IMR-90 (cell line): ENCODE measurements around the gene ICAM1. TPM values are rescaled to one million over a fixed set of nuclear protein-coding genes. Genes with fewer than 3 reads are reported as not detected.

Experiments
- ATAC-seq: fragments of 200-7000 bp; cut with Tn5 transposase; 2 replicates; pipeline ENCODE4 v1.9.1; 2020; ENCODE audit warnings: low read depth, mild to moderate bottlenecking, moderate library complexity
- BruUV-seq: library from RNA; stranded (reverse); fragments of 400-500 nt; replicated peaks from 2 replicates; lab custom pipeline; 2021; lab: Mats Ljungman, UMichigan
- CTCF ChIA-PET: fragments of 300-600 bp; formaldehyde crosslinking; extraction: SDS; loops from one replicate; lab custom pipeline; 2021; ENCODE audit warnings: antibody characterized with exemption; lab: Yijun Ruan, JAX
- POLR2A ChIA-PET: fragments of 300-600 bp; sonication (Branson Sonifier 250); formaldehyde crosslinking; loops from one replicate; lab custom pipeline; 2022; ENCODE audit warnings: antibody characterized with exemption; ENCODE audit not compliant: unreplicated experiment; lab: Charles Lee
- DNase-seq: peaks from one replicate; pipeline ENCODE4 v3.0.0; 2013
- H2AFZ ChIP-seq: replicated peaks from 2 replicates; pipeline ENCODE3; 2013; ENCODE audit warnings: low read length, mild to moderate bottlenecking; ENCODE audit not compliant: poor library complexity
- H2AK5ac ChIP-seq: 2 replicates; pipeline ENCODE4 v1.6.1; 2013; ENCODE audit warnings: low read depth, low read length, inconsistent platforms
- H2AK9ac ChIP-seq: replicated peaks from 2 replicates; pipeline ENCODE3; 2013; ENCODE audit warnings: mild to moderate bottlenecking, low read depth, low read length, moderate library complexity; ENCODE audit not compliant: poor library complexity
- H2BK120ac ChIP-seq: 2 replicates; pipeline ENCODE4 v1.6.1; 2013; ENCODE audit warnings: low read depth, low read length, inconsistent platforms
- H2BK15ac ChIP-seq: 3 replicates; pipeline ENCODE4 v1.6.1; 2013; ENCODE audit warnings: low read depth, low read length, inconsistent platforms
- H2BK20ac ChIP-seq: 2 replicates; pipeline ENCODE4 v1.6.1; 2013; ENCODE audit warnings: low read depth, mild to moderate bottlenecking, inconsistent platforms, low read length, moderate library complexity
- H2BK5ac ChIP-seq: 2 replicates; pipeline ENCODE4 v1.6.1; 2013; ENCODE audit warnings: mild to moderate bottlenecking, low read depth, low read length, inconsistent platforms; ENCODE audit not compliant: poor library complexity, severe bottlenecking
- H3K14ac ChIP-seq: replicated peaks from 2 replicates; pipeline ENCODE4 v1.6.1; 2013; ENCODE audit warnings: low read depth, low read length, inconsistent platforms
- H3K18ac ChIP-seq: 2 replicates; pipeline ENCODE4 v1.6.1; 2013; ENCODE audit warnings: low read depth, low read length, control low read depth
- H3K23ac ChIP-seq: 2 replicates; pipeline ENCODE4 v1.6.1; 2013; ENCODE audit warnings: low read depth, low read length, inconsistent platforms
- H3K27ac ChIP-seq: 2 replicates; pipeline ENCODE4 v1.5.1; 2013; ENCODE audit warnings: mild to moderate bottlenecking, control low read depth, low read length; ENCODE audit not compliant: insufficient read depth
- H3K27me3 ChIP-seq: 2 replicates; pipeline ENCODE4 v1.6.1; 2013; ENCODE audit warnings: low read length; ENCODE audit not compliant: control insufficient read depth, insufficient read depth
- H3K36me3 ChIP-seq: 2 replicates; pipeline ENCODE4 v1.6.1; 2013; ENCODE audit warnings: low read length, mixed read lengths; ENCODE audit not compliant: control insufficient read depth, insufficient read depth
- H3K4ac ChIP-seq: 2 replicates; pipeline ENCODE4 v1.6.1; 2013; ENCODE audit warnings: low read depth, low read length, inconsistent platforms
- H3K4me1 ChIP-seq: 2 replicates; pipeline ENCODE4 v1.6.1; 2013; ENCODE audit warnings: low read length, mixed read lengths; ENCODE audit not compliant: control insufficient read depth, insufficient read depth
- H3K4me2 ChIP-seq: 2 replicates; pipeline ENCODE4 v1.6.1; 2013; ENCODE audit warnings: low read depth, mild to moderate bottlenecking, control low read depth, low read length, moderate library complexity
- H3K4me3 ChIP-seq: 2 replicates; pipeline ENCODE4 v1.5.1; 2013; ENCODE audit warnings: low read depth, mild to moderate bottlenecking, control low read depth, low read length, moderate library complexity; ENCODE audit not compliant: insufficient read depth
- H3K56ac ChIP-seq: 2 replicates; pipeline ENCODE4 v1.6.1; 2013; ENCODE audit warnings: low read length, inconsistent platforms; ENCODE audit not compliant: insufficient read depth; ENCODE audit errors: extremely low read depth
- H3K79me1 ChIP-seq, 2 experiments: 2 replicates each; pipeline ENCODE4 v1.6.1; 2013; ENCODE audit warnings: low read length in 2 of 2, inconsistent platforms in 1 of 2, low read depth in 1 of 2
- H3K9ac ChIP-seq: 2 replicates; pipeline ENCODE4 v1.6.1; 2013; ENCODE audit warnings: low read depth, low read length, control low read depth
- H3K9me1 ChIP-seq: 2 replicates; pipeline ENCODE4 v1.6.1; 2013; ENCODE audit warnings: low read length, inconsistent platforms; ENCODE audit not compliant: insufficient read depth
- H3K9me3 ChIP-seq: 2 replicates; pipeline ENCODE4 v1.6.1; 2013; ENCODE audit warnings: low read length; ENCODE audit not compliant: control insufficient read depth, insufficient read depth
- H4K20me1 ChIP-seq: 2 replicates; pipeline ENCODE4 v1.6.1; 2013; ENCODE audit warnings: low read length, inconsistent platforms; ENCODE audit not compliant: insufficient read depth
- H4K5ac ChIP-seq: 2 replicates; pipeline ENCODE4 v1.6.1; 2013; ENCODE audit warnings: mild to moderate bottlenecking, low read depth, low read length, control low read depth
- H4K8ac ChIP-seq, 2 experiments: 2 replicates each; pipeline ENCODE4 v1.6.1; 2013; ENCODE audit warnings: low read depth in 2 of 2, low read length in 2 of 2, control low read depth in 1 of 2, inconsistent platforms in 1 of 2
- H4K91ac ChIP-seq: 2 replicates; pipeline ENCODE4 v1.6.1; 2013; ENCODE audit warnings: low read depth, low read length, inconsistent platforms; ENCODE audit not compliant: insufficient read depth
- BHLHE40 ChIP-seq: fragments of 150-350 bp; IDR thresholded peaks from 2 replicates; pipeline ENCODE4 v1.6.1; 2016; ENCODE audit warnings: mild to moderate bottlenecking, low read depth, low read length
- CEBPB ChIP-seq: IDR thresholded peaks from 2 replicates; pipeline ENCODE4 v1.6.1; 2012; ENCODE audit warnings: low read depth, low read length, improper control_type of control experiment
- CHD1 ChIP-seq: IDR thresholded peaks from 2 replicates; pipeline ENCODE4 v1.6.1; 2012; ENCODE audit warnings: low read depth, low read length, improper control_type of control experiment
- FOS ChIP-seq: fragments of 150-350 bp; IDR thresholded peaks from 2 replicates; pipeline ENCODE4 v1.6.1; 2016; ENCODE audit warnings: low read depth, low read length
- MAFK ChIP-seq: IDR thresholded peaks from 2 replicates; pipeline ENCODE4 v1.6.1; 2012; ENCODE audit warnings: low read depth, low read length, improper control_type of control experiment
- MAZ ChIP-seq: IDR thresholded peaks from 2 replicates; pipeline ENCODE4 v1.6.1; 2012; ENCODE audit warnings: low read depth, mild to moderate bottlenecking, low read length, improper control_type of control experiment, moderate library complexity, borderline replicate concordance
- MXI1 ChIP-seq: IDR thresholded peaks from 2 replicates; pipeline ENCODE4 v1.6.1; 2012; ENCODE audit warnings: low read depth, mild to moderate bottlenecking, low read length, moderate library complexity, borderline replicate concordance
- NFE2L2 ChIP-seq: fragments of 150-350 bp; IDR thresholded peaks from 2 replicates; pipeline ENCODE4 v1.6.1; 2016; ENCODE audit warnings: low read depth, mild to moderate bottlenecking, low read length
- POLR2A ChIP-seq: IDR thresholded peaks from 2 replicates; pipeline ENCODE4 v1.6.1; 2012; ENCODE audit warnings: mild to moderate bottlenecking, low read depth, low read length
- RAD21 ChIP-seq: IDR thresholded peaks from 2 replicates; pipeline ENCODE4 v1.6.1; 2012; ENCODE audit warnings: low read length, improper control_type of control experiment
- RCOR1 ChIP-seq: IDR thresholded peaks from 2 replicates; pipeline ENCODE4 v1.6.1; 2012; ENCODE audit warnings: mild to moderate bottlenecking, low read length, improper control_type of control experiment; ENCODE audit not compliant: insufficient replicate concordance
- RFX5 ChIP-seq: IDR thresholded peaks from 2 replicates; pipeline ENCODE4 v1.8.0; 2012; ENCODE audit warnings: low read depth, mild to moderate bottlenecking, low read length, moderate library complexity
- SMC3 ChIP-seq: fragments of 150-350 bp; IDR thresholded peaks from 2 replicates; pipeline ENCODE4 v1.6.1; 2016; ENCODE audit warnings: low read depth, mild to moderate bottlenecking, antibody characterized with exemption, low read length, moderate library complexity
- WGBS, 2 experiments: methylation state at CpG; one replicate each; pipeline versions ENCODE4 v1.1.5 to v1.1.7; 2013; ENCODE audit warnings: missing lambda C conversion rate in 2 of 2; ENCODE audit not compliant: insufficient read length in 1 of 2; ENCODE audit errors: extremely low coverage in 2 of 2; 5-methylcytosine and 5-hydroxymethylcytosine counted together
- dilution Hi-C: fragments of 300-500 bp; cut with HindIII; formaldehyde crosslinking; loops from one replicate; pipeline ENCODE4 v1.14.3; 2018; ENCODE audit warnings: low sequenced_read_pairs; ENCODE audit not compliant: unreplicated experiment
- in situ Hi-C: fragments of 300-500 bp; cut with MboI; formaldehyde crosslinking; loops from 3 replicates; pipeline ENCODE4 v1.14.3; 2019; ENCODE audit warnings: low sequenced_read_pairs, inconsistent platforms, mixed read lengths
- intact Hi-C: fragments of 100-400 bp; cut with micrococcal nuclease; formaldehyde crosslinking; loops from 2 replicates; pipeline ENCODE4 v1.10.0; 2022
- polyA plus RNA-seq, 3 experiments: library from polyadenylated mRNA; depleted of rRNA; stranded (reverse); fragments of >200 nt; gene quantifications; 2 replicates each; pipeline ENCODE4 v1.2.3, GENCODE V29; 2012; ENCODE audit warnings: low replicate concordance in 1 of 3
- total RNA-seq: library from RNA; depleted of rRNA; stranded (reverse); fragments of >200 nt; gene quantifications from 2 replicates; pipeline ENCODE4 v1.2.3, GENCODE V29; 2012
- TF ChIP-seq, protein P1 (sequence below): conservative IDR thresholded peaks from 2 replicates; pipeline ENCODE4 v1.5.1; 2012; ENCODE audit warnings: mild to moderate bottlenecking, low read depth, low read length, improper control_type of control experiment
- TF ChIP-seq, protein P2 (sequence below): fragments of 150-350 bp; IDR thresholded peaks from 2 replicates; pipeline ENCODE4 v1.6.1; 2016; ENCODE audit warnings: low read depth, mild to moderate bottlenecking, low read length, moderate library complexity, borderline replicate concordance

Gene ICAM1
- total and polyA plus RNA-seq, 2 of the 4 experiments (the other 2 are of a cell fraction) = 10.6 to 19.1 TPM

DNA sequence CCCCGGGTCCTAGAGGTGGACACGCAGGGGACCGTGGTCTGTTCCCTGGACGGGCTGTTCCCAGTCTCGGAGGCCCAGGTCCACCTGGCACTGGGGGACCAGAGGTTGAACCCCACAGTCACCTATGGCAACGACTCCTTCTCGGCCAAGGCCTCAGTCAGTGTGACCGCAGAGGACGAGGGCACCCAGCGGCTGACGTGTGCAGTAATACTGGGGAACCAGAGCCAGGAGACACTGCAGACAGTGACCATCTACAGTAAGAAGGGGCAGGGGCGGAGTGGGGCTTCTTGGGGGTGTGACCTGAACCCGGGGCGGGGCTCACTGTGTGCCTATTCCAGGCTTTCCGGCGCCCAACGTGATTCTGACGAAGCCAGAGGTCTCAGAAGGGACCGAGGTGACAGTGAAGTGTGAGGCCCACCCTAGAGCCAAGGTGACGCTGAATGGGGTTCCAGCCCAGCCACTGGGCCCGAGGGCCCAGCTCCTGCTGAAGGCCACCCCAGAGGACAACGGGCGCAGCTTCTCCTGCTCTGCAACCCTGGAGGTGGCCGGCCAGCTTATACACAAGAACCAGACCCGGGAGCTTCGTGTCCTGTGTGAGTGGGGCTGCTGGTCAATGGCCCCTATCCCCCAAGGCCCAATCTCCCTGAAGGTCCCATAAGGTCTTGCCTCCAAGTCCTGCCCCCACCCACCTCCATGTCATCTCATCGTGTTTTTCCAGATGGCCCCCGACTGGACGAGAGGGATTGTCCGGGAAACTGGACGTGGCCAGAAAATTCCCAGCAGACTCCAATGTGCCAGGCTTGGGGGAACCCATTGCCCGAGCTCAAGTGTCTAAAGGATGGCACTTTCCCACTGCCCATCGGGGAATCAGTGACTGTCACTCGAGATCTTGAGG lies 13.4 kb downstream of the ICAM1 start:
- Histone ChIP-seq H2AFZ (no peak overlapping the region), H3K9me3 (no peaks in the 10 kb centered on the region), H3K4me2 (no peak overlapping the region), H2BK20ac (no peak overlapping the region), H4K20me1 (no peaks in the 10 kb centered on the region), H4K8ac (no peak overlapping the region), H3K9me1 (peaks cover 12% of the 10 kb centered on the region), H3K27me3 (no peaks in the 10 kb centered on the region), H4K91ac (no peak overlapping the region), H3K9ac (no peak overlapping the region), H2BK120ac (no peak overlapping the region), H3K27ac (no peak overlapping the region), H2AK9ac (peak overlapping the region; percentile 71), H3K36me3 (peaks cover 2% of the 10 kb centered on the region; the same call in 1 of the 2 replicates), H3K56ac (no peak overlapping the region), H3K4me3 (no peak overlapping the region), H3K79me1 (no peaks in the 10 kb centered on the region), H2AK5ac (no peak overlapping the region), H3K14ac (no peak overlapping the region), H2BK15ac (no peak overlapping the region), H4K5ac (no peak overlapping the region), H3K4ac (no peak overlapping the region), H3K23ac (no peak overlapping the region), H3K4me1 (peaks cover 13% of the 10 kb centered on the region), H3K18ac (no peak overlapping the region), H2BK5ac (no peak overlapping the region)
- dilution Hi-C loops (no loop called here), intact Hi-C loops (no loop called here), in situ Hi-C loops (no loop called here)
- 93% methylated on average over 23 of the region's 34 CpGs; no CpG with 5 or more reads in 1 of the 2 experiments for WGBS, 2 experiments
- BruUV-seq = no TSS peak
- POLR2A ChIA-PET = no interaction called here
- ATAC-seq = no peak
- no peak for DNase-seq
- CTCF ChIA-PET = interaction anchor here (0.5 to 2.1 kb wide), 2 partner anchors 96 to 105 kb away, joined by 4 to 5 read pairs; partner anchors contain the start of gene TYK2
- TF ChIP-seq FOS = no peak
- TF ChIP-seq RAD21 = no peak
- no peak for TF ChIP-seq SMC3
- TF ChIP-seq MAZ = no peak
- TF ChIP-seq RFX5 = no peak
- TF ChIP-seq, protein P1, sequence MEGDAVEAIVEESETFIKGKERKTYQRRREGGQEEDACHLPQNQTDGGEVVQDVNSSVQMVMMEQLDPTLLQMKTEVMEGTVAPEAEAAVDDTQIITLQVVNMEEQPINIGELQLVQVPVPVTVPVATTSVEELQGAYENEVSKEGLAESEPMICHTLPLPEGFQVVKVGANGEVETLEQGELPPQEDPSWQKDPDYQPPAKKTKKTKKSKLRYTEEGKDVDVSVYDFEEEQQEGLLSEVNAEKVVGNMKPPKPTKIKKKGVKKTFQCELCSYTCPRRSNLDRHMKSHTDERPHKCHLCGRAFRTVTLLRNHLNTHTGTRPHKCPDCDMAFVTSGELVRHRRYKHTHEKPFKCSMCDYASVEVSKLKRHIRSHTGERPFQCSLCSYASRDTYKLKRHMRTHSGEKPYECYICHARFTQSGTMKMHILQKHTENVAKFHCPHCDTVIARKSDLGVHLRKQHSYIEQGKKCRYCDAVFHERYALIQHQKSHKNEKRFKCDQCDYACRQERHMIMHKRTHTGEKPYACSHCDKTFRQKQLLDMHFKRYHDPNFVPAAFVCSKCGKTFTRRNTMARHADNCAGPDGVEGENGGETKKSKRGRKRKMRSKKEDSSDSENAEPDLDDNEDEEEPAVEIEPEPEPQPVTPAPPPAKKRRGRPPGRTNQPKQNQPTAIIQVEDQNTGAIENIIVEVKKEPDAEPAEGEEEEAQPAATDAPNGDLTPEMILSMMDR = no peak
- TF ChIP-seq CHD1 = no peak
- no peak for TF ChIP-seq MAFK
- no peak for TF ChIP-seq POLR2A
- no peak for TF ChIP-seq MXI1
- no peak for TF ChIP-seq RCOR1
- TF ChIP-seq CEBPB = no peak
- TF ChIP-seq NFE2L2 = no peak
- TF ChIP-seq, protein P2, sequence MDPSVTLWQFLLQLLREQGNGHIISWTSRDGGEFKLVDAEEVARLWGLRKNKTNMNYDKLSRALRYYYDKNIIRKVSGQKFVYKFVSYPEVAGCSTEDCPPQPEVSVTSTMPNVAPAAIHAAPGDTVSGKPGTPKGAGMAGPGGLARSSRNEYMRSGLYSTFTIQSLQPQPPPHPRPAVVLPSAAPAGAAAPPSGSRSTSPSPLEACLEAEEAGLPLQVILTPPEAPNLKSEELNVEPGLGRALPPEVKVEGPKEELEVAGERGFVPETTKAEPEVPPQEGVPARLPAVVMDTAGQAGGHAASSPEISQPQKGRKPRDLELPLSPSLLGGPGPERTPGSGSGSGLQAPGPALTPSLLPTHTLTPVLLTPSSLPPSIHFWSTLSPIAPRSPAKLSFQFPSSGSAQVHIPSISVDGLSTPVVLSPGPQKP = no peak
- TF ChIP-seq BHLHE40 = no peak
